ENCODE measurements around the gene NME2.
"Not testable (repeated sequence)": the region's sequence is repeated elsewhere in the genome, so short reads cannot be mapped to it uniquely, and the experiment has no call there.

Gene NME2

DNA sequence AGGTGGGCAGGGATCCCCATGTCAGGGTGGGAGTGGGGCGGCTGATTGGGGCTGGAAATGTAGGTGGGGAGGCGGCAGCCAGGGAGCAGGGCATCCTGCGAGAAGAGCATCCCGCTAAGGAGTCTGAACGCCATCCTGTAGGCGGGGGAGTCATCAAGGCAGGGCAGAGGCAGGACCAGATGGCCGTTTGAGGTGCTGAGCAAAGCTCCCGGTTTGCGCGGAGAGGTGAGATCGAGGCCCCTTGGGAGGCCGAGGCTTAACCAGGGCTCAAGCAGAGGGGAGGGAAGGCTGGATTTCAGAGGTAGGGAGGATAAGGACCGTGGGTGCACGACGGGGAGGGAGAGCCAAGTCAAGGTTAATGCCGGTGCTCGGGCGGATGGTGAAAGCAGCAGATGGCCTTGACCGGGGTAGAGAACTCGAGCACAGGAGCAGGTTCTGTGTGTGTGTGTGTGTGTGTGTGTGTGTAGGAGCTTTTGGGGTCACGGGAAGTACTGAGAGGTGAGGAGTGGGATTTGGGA is 472 bp upstream of the NME2 start:
- H3K4me3 ChIP-seq (ENCODE audit: low read length): peak overlapping the region; percentile 76
- DNase-seq (ENCODE audit: low read depth): no peak
- TF ChIP-seq, protein P1, sequence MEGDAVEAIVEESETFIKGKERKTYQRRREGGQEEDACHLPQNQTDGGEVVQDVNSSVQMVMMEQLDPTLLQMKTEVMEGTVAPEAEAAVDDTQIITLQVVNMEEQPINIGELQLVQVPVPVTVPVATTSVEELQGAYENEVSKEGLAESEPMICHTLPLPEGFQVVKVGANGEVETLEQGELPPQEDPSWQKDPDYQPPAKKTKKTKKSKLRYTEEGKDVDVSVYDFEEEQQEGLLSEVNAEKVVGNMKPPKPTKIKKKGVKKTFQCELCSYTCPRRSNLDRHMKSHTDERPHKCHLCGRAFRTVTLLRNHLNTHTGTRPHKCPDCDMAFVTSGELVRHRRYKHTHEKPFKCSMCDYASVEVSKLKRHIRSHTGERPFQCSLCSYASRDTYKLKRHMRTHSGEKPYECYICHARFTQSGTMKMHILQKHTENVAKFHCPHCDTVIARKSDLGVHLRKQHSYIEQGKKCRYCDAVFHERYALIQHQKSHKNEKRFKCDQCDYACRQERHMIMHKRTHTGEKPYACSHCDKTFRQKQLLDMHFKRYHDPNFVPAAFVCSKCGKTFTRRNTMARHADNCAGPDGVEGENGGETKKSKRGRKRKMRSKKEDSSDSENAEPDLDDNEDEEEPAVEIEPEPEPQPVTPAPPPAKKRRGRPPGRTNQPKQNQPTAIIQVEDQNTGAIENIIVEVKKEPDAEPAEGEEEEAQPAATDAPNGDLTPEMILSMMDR (conservative IDR thresholded peaks at IDR 0.05; ENCODE audit: low read depth, low read length): no peak

DNA sequence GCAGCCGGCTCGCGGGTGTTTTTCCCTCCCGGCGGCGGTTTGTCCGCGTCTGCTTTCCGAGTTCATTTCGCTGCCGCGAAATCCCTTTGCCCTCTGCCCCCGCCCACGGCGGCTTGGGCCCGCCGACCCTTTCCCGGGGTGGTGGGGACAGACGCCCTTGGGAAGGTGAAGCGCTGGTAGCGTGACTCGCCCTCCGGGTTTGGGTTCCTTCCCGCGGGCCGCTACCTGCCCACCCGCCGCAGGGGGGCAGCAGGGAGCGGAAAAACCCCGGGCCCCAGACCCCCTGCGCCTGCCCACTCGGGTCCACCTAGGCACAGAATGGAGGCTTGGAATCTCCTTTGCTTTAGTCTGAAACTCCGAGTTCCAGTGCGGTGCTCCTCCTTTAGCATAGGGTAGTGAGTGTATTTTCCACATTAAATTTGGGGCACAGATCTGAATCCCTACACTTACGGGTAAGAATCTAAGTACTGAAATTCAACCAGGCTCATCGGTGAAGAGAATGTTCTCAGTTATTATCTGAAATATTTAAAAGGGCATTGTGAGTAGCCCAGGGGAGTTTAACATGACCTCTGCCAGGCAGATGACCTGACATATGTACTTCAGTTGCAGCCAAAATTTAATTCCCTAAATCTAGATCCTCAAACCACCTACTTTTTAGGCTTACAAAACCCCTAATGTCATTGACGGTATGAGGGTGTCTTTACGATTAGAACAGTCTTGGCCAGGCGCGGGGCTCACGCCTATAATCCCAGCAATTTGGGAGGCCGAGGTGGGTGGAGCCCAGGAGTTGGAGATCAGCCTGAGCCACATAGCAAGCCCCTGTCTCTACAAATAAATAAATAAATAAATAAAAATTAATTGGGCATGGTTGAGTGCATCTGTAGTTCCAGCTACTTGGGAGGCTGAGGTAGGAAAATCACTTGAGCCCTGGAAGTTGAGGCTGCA is 1.0 kb downstream of the NME2 start:
- no peak for DNase-seq (ENCODE audit: low read depth)
- peak overlapping the region; percentile 76 for H3K4me3 ChIP-seq (ENCODE audit: low read length)
- TF ChIP-seq, protein P1 (conservative IDR thresholded peaks at IDR 0.05; ENCODE audit: low read depth, low read length): peak; percentile 75

DNA sequence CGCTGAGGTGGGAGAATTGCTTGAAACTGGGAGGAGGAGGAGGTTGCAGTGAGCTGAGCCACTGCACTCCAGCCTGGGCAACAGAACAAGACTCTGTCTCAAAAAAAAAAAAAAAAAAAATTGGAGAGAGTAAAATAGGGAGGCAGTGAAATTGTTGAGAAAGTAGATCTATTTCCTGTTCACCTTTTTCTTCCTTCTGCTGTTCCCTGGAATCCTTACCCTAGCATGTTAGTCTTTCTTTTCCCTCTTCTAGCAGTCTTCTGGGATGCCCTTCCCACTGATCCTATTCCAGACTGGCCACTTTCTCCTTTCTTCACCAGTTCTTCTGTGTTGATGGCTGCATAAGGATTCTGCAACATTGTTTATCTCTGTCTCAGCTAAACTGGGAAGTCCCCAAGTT is 3.1 kb downstream of the NME2 start:
- TF ChIP-seq, protein P1 (conservative IDR thresholded peaks at IDR 0.05; ENCODE audit: low read depth, low read length): no peak
- no peak for DNase-seq (ENCODE audit: low read depth)
- no peak overlapping the region for H3K4me3 ChIP-seq (ENCODE audit: low read length)

DNA sequence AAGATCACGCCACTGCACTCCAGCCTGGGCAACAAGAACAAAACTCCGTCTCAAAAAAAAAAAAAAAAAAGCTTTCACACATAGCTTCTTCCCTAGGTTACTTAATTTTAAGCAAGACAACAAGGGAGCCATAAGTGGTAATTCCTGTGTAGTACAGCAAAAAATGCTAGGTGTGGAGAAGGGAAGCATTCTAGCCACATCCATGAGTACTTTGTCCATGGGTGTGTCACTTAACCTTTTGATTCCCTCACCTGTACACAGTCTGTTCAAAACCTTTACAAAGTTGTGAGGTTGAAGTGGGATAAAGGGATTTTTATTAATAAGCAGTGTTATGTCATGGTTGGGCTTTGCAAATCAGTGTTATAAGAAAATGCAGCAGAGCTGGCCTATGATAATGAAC is 4.5 kb downstream of the NME2 start:
- no peak for DNase-seq (ENCODE audit: low read depth)
- TF ChIP-seq, protein P1 (conservative IDR thresholded peaks at IDR 0.05; ENCODE audit: low read depth, low read length): no peak
- H3K4me3 ChIP-seq (ENCODE audit: low read length): no peak overlapping the region

DNA sequence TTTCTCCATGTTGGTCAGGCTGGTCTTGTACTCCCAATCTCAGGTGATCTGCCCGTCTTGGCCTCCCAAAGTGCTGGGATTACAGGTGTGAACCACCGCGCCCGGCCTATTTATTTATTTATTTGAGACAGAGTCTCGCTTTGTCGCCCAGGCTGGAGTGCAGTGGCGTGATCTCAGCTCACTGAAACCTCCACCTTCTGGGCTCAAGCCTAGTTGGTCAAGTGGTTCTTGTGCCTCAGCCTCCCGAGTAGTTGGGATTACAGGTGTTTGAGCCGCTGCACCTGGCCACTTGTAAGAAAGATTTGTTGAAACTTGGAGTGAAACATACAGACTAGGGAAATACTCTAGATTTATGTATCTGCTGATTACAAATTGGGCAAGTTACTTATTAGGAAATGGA is 5.8 kb downstream of the NME2 start:
- H3K4me3 ChIP-seq (ENCODE audit: low read length); DNase-seq (ENCODE audit: low read depth): not testable (repeated sequence)

DNA sequence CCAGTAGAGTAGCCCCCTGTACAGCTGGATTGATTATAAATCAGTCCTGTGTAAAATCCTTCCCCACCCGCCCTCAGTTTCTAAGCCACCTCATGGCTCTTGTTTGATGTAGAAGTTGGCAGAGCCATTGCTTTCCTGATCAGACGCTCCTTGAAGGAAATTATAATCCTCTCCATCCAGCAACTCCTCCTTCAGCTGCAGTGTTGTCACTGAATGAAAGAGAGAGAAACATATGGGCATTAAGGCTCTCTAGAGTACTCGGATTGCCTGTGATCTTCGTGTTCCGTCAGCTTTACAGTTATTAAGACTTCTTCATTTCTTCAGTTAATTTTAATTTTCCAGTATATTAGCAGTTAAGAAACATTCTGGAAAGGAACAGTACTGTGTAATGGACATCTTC is 14.3 kb downstream of the NME2 start:
- DNase-seq (ENCODE audit: low read depth): no peak
- TF ChIP-seq, protein P1 (conservative IDR thresholded peaks at IDR 0.05; ENCODE audit: low read depth, low read length): no peak
- H3K4me3 ChIP-seq (ENCODE audit: low read length): no peak overlapping the region

DNA sequence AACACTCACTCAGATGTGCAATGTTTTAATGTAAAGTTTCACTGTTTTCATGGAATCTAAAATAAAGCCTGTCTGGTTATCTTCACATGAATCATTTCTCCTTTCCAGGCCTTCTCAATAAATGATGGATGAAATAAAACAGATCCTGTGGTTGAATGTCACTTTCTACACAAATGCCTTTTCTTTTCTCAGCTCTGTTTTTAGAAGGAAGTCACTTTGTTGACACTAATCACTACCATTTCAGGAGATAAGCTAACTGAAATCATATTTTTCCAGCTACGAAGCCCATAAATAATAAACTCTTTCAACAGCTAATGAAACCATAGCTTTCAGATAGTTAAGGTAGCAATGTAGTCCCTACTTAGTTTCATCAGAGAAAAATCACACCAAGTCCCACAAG is 17.9 kb downstream of the NME2 start:
- H3K4me3 ChIP-seq (ENCODE audit: low read length): no peak overlapping the region
- TF ChIP-seq, protein P1 (conservative IDR thresholded peaks at IDR 0.05; ENCODE audit: low read depth, low read length): no peak
- DNase-seq (ENCODE audit: low read depth): no peak

Data from retinal pigment epithelial cell (primary cell).